Measurements from ENCODE around the gene RMI2.

The RMI2 gene

GRCh38 chr16:11345040-11345862 is at the start of gene RMI2:
TSS of gene RMI2 (plus strand) at chr16:11345459. CDS start at chr16:11345472, 13 bp downstream.
- DNase-seq: peak; percentile 98

GRCh38 chr16:11295672-11296071 is 49.6 kb upstream of the RMI2 start:
- no peak for DNase-seq

GRCh38 chr16:11296351-11296705 is 48.9 kb upstream of the RMI2 start:
- DNase-seq: no peak

GRCh38 chr16:11296706-11297491 is 48.4 kb upstream of the RMI2 start:
- no peak for DNase-seq

- DNase-seq: peak; percentile 86
These were observed 47.6 kb upstream of the RMI2 start for GRCh38 chr16:11297492-11298142.

GRCh38 chr16:11298143-11298900 is 46.9 kb upstream of the RMI2 start:
- no peak for DNase-seq

GRCh38 chr16:11298950-11299547 is 46.2 kb upstream of the RMI2 start:
- peak; percentile 37 for DNase-seq

GRCh38 chr16:11299865-11300559 is 45.2 kb upstream of the RMI2 start:
- DNase-seq: no peak

- DNase-seq: no peak
These were observed 44.7 kb upstream of the RMI2 start for GRCh38 chr16:11300560-11300892.

GRCh38 chr16:11301645-11302501 is 43.4 kb upstream of the RMI2 start:
- no peak for DNase-seq

GRCh38 chr16:11302977-11303376 is 42.3 kb upstream of the RMI2 start:
- DNase-seq: no peak

- DNase-seq: peak; percentile 3
These were observed 41.7 kb upstream of the RMI2 start for GRCh38 chr16:11303405-11304138.

- no peak for DNase-seq
These were observed 38.9 kb upstream of the RMI2 start for GRCh38 chr16:11306381-11306780.

- peak; percentile 96 for DNase-seq
These were observed 38.1 kb upstream of the RMI2 start for GRCh38 chr16:11306997-11307638.

GRCh38 chr16:11307639-11308492 is 37.4 kb upstream of the RMI2 start:
- peak; percentile 19 for DNase-seq

GRCh38 chr16:11308493-11309283 is 36.6 kb upstream of the RMI2 start:
- peak; percentile 6 for DNase-seq

- DNase-seq: peak; percentile 5
These were observed 35.2 kb upstream of the RMI2 start for GRCh38 chr16:11309895-11310633.

Measured in MV-4-11 (cell line).